HG03095 (cell line): Measurements from ENCODE around the gene PLA2G4A.

Source experiments
- ATAC-seq: cut with Tn5 transposase; IDR thresholded peaks from one replicate; pipeline ENCODE4 v1.9.1; 2021; ENCODE audit warnings: moderate library complexity; ENCODE audit not compliant: unreplicated experiment

PLA2G4A gene

GRCh38 chr1:186828611-186829454 is at the start of gene PLA2G4A:
Gene PLA2G4A (plus strand): TSS chr1:186828949. CDS start chr1:186854355, 25,406 bp downstream.
- peak; percentile 68 for ATAC-seq

GRCh38 chr1:186780076-186780475 is 48.7 kb upstream of the PLA2G4A start:
- ATAC-seq: no peak

DNA sequence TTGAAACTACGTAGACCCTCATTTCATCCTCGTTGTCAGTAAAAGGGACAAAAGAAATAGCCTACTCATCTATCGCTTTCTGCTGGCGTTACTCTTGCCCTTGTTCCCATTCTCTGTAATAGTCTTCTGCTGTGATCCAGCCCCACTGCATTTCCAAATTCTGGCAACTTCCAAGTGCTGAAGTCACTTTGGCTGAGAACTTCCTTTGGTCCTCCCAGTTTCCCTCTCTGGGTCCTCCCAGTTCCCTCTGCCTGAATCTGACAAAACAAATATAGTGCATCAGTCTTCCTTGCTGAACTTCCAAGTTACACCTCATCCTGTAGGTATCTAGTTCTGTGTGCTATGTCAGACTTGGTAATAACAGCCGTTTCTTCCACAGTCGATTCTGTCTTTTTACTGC is 47.0 kb upstream of the PLA2G4A start:
- no peak for ATAC-seq

DNA sequence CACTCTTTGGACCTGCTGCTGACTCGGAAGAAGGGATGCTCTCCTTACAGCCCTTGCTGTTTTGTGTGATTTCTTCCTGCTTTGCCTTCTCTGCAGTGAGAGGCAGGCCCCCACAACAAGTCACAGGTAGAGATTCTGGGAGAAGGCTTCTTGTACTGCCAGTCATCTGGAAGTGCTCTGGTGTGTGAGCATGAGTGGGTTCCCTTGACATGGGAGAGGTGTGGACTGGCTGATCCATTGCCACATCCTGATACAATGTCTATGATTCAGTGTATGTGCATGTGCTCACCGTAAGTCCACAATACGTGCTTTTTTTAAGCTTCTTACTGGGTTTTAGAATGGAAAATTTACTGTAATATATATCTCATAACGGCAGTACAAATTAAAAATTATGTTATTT is 46.0 kb upstream of the PLA2G4A start:
- no peak for ATAC-seq

DNA sequence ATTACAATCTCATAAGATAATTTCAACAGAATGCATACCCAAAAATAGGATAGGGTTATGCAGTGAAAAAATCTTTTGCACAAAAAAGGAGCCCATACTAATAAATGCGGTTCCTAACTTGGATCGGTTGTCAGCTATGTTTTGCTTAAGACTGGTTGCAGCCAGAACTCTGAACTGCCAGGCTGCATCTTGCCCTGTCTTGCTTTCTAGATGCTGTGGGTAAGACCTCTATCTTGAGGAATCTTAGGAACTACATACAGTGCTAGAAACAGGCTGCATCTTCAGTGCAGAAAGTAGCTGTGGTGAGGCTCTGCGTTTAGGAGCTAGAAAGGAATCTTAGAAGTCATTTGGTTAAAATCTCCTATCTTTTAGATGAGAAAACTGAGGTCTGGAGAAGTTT is 45.6 kb upstream of the PLA2G4A start:
- ATAC-seq: no peak

GRCh38 chr1:186785503-186785902 is 43.2 kb upstream of the PLA2G4A start:
- ATAC-seq: no peak

GRCh38 chr1:186790101-186790500 is 38.6 kb upstream of the PLA2G4A start:
- ATAC-seq: no peak

- no peak for ATAC-seq
These were observed 35.7 kb upstream of the PLA2G4A start for GRCh38 chr1:186792870-186793581.

- no peak for ATAC-seq
These were observed 35.2 kb upstream of the PLA2G4A start for GRCh38 chr1:186793582-186793927.

DNA sequence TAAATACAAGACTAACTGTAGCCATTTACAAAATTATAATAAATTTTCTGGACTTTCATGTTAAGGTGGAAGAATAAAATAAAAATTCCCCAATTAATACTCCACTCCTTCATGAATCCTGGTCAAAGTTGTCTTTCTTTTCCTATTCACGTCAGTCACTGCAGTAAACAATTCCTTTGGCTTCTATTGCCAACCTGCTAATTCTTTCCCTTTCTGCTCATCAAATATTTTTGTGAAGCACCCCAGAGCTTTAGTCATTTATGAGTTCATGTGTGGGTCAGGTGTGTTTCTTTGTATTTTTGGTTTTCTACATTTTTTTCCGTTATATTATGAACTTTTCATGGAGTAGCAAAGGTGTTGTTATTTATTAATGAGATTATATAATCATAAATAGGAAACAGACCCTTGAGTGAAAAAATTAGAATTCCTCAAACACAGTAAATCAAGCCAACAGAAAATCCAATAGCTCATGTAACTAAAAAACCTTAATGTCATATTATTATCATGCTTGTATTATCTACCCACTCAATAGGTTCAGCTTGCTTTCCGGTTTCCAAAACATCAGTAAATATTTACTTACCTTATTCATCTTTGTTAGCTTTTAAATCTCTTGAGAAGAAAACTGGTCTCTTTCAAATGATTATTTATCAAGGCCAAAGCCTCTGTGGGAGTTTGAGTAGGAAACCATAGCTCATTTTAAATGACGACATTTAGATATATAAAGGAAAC is 29.6 kb upstream of the PLA2G4A start:
- ATAC-seq: no peak

DNA sequence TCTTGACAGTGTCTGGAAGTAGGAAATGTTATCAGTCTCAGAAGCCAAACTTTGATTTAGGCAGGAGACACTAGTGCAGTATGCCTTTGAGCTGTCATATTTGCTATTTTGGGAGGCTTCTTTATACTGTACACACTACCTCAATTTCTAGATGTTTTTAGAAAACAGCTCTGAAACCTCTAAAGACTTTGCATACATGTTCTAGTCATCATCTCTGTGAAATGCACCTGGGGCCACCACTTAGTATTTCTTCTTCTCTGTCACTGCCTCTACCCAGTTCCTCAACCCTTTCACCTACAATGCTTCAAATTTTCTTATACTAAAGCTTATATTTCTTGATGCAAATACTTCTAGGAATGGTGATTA is 29.1 kb upstream of the PLA2G4A start:
- peak; percentile 96 for ATAC-seq

DNA sequence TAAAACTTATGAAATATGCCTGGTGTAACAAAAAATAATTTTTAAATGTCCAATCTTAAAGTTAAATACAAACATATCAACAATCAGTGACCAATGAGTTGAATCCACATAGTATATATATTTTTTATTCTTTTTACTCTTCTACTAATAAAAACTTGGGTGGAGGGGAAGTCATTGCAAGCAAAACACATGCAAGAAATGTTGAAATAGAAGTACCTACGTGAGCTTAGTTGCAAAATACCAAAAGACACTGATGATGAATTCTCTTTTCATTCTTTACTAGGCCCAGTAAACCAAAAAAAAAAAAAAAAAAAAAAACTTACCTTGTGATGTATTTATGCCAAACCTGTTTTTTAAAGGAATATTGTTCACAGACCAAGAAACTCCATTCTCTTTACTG is 26.4 kb upstream of the PLA2G4A start:
- no peak for ATAC-seq

GRCh38 chr1:186804679-186805078 is 24.1 kb upstream of the PLA2G4A start:
- ATAC-seq: no peak

GRCh38 chr1:186806477-186806876 is 22.3 kb upstream of the PLA2G4A start:
- no peak for ATAC-seq

- no peak for ATAC-seq
These were observed 21.6 kb upstream of the PLA2G4A start for GRCh38 chr1:186807163-186807562.

DNA sequence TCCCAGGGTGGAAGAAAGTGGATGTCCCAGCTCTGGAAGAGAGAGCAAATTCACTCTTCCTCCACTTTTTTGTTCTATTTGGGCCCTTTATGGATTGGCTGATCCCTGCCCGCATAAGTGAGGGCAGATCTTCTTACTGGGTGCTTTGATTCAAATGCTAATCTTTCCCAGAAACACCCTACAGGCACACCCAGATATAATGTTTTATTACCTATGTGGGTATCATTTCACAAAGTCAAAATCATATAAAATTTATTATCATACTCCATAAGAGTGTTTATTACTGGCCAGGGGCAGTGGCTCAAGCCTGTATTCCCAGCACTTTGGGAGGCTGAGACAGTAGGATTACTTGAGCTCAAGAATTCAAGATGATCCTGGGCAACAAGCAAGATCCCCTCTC is 16.9 kb upstream of the PLA2G4A start:
- no peak for ATAC-seq

DNA sequence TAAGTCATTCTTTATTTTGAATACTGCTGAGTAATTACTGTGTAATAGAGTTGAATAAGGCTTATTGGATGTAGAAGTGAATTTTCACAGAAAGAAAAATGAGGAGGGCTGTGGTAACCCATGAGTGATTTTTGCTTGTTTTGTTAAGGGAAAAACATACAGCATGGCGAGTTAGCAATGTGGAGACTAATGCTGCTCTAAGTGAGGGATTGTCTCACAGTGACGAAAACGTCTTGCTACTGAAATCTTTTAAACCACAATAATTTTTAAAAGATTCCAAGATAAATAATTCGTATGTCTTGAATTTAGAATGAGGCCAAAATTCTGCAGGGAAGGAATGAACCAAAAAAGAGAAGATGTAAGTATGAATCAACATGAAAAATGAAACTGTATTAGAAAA is 16.2 kb upstream of the PLA2G4A start:
- no peak for ATAC-seq

DNA sequence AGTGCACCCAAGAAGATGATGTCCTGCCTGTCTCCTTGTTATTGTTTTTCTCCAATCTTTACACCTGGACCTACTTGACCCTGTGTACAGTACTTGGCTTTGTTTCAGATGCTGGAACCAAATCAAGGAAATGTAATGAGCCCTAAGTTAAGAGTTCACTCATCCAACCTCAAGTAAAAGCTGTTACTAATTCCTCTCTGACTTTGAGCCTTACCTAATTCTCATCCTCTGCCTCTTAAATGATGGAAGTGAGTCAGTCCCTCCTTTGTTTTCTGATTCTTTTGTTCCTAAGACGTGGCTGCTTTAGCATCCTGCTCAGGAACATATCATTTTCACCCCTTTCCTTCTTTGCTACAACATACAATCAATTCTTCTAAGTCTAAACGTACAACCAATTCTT is 15.3 kb upstream of the PLA2G4A start:
- ATAC-seq: no peak

GRCh38 chr1:186819126-186819525 is 9.6 kb upstream of the PLA2G4A start:
- ATAC-seq: peak; percentile 51

GRCh38 chr1:186819563-186819962 is 9.2 kb upstream of the PLA2G4A start:
- ATAC-seq: no peak

DNA sequence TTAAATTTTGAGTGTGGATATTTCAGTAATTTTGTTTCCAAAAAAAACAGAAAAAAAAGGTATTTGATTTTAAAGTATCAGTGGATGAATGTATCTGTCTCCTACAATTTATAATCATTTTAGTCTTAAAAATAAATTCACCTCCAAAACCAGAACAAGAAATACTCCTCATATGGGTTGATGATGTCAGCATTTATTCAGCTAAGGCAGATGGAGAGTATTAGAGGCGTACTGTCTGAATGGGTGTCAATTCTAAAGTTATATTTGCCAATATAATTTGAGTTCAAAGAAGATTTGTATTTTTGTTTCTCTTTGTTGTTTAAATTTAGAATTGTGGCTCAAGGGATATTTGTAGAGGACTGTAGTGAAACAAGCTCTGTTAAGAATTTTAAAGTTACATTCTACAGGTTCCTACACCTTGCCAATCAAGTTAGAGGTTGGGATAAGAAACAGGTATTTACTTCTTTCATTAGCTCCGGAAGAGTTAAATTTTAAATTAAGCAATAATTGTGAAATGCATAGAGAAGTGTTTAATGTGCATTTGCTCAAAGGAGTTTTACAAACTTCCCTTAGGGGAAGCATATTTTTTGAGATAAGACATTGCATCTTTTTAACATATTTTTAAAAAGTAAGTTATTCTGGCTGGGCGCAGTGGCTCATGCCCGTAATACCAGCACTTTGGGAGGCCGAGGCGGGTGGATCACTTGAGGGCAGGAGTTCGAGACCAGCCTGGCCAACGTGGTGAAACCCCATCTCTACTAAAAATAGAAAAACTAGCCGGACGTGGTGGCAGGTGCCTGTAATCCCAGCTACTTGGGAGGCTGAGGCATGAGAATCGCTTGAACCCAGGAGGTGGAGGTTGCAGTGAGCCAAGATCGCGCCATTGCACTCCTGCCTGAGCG is 1.2 kb downstream of the PLA2G4A start:
- ATAC-seq: no peak
